Measurements from ENCODE around the gene LIMS1. TPM values are rescaled to one million over a fixed set of nuclear protein-coding genes. Genes with fewer than 3 reads are reported as not detected.

LIMS1 gene
- total and polyA plus RNA-seq, 2 of the 13 experiments (the other 11 are each of a cell fraction or from before 2014, with no cell fraction given): 38.3 to 49.6 TPM

- TF ChIP-seq, protein P1, sequence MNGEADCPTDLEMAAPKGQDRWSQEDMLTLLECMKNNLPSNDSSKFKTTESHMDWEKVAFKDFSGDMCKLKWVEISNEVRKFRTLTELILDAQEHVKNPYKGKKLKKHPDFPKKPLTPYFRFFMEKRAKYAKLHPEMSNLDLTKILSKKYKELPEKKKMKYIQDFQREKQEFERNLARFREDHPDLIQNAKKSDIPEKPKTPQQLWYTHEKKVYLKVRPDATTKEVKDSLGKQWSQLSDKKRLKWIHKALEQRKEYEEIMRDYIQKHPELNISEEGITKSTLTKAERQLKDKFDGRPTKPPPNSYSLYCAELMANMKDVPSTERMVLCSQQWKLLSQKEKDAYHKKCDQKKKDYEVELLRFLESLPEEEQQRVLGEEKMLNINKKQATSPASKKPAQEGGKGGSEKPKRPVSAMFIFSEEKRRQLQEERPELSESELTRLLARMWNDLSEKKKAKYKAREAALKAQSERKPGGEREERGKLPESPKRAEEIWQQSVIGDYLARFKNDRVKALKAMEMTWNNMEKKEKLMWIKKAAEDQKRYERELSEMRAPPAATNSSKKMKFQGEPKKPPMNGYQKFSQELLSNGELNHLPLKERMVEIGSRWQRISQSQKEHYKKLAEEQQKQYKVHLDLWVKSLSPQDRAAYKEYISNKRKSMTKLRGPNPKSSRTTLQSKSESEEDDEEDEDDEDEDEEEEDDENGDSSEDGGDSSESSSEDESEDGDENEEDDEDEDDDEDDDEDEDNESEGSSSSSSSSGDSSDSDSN (CRISPR knock-in tag; IDR thresholded peaks at IDR 0.05): peak; percentile 97
- TF ChIP-seq TBL1XR1 (IDR thresholded peaks at IDR 0.05; ENCODE audit: borderline replicate concordance, low read length, partially characterized antibody) (peak; percentile 36), CCDC6 (CRISPR knock-in tag; IDR thresholded peaks at IDR 0.05) (peak; percentile 94), GFI1 (CRISPR knock-in tag; IDR thresholded peaks at IDR 0.05; ENCODE audit: borderline replicate concordance) (peak; percentile 24; the same call in 1 of the 2 replicates), POLR2AphosphoS2 (IDR thresholded peaks at IDR 0.05; ENCODE audit: low read depth, low read length) (peak; percentile 62; the same call in 1 of the 2 replicates), JUN (CRISPR knock-in tag; IDR thresholded peaks at IDR 0.05) (no peak; the same call in 1 of the 2 replicates), KMT2A (CRISPR knock-in tag; IDR thresholded peaks at IDR 0.05) (peak; percentile 100), ZNF317 (CRISPR knock-in tag; IDR thresholded peaks at IDR 0.05) (peak; percentile 89), ZSCAN22 (CRISPR knock-in tag; IDR thresholded peaks at IDR 0.05) (no peak), PLRG1 (conservative IDR thresholded peaks at IDR 0.05) (no peak), ZNF550 (CRISPR knock-in tag; IDR thresholded peaks at IDR 0.05; ENCODE audit: borderline replicate concordance) (no peak; the same call in 1 of the 2 replicates), SETDB1 (CRISPR knock-in tag; IDR thresholded peaks at IDR 0.05; ENCODE audit: borderline replicate concordance) (no peak), ATF7 (IDR thresholded peaks at IDR 0.05) (0 out of 2 replicates have a peak, but pooled peaks have one; percentile 17), ATF7 (CRISPR knock-in tag; IDR thresholded peaks at IDR 0.05) (peak; percentile 95), ZMYM3 (CRISPR knock-in tag; IDR thresholded peaks at IDR 0.05) (peak; percentile 84; the same call in 1 of the 2 replicates), TOE1 (CRISPR knock-in tag; IDR thresholded peaks at IDR 0.05) (peak; percentile 74), CHD2 (IDR thresholded peaks at IDR 0.05; ENCODE audit: low read depth, low read length) (peak; percentile 48; the same call in 1 of the 2 replicates), ZNF761 (CRISPR knock-in tag; conservative IDR thresholded peaks at IDR 0.05) (peak; percentile 95), ZFP90 (CRISPR knock-in tag; IDR thresholded peaks at IDR 0.05; ENCODE audit: borderline replicate concordance) (peak; percentile 99), ZNF558 (CRISPR knock-in tag; IDR thresholded peaks at IDR 0.05; ENCODE audit: borderline replicate concordance) (peak; percentile 97), ZNF367 (CRISPR knock-in tag; IDR thresholded peaks at IDR 0.05; ENCODE audit: borderline replicate concordance) (peak; percentile 47; the same call in 1 of the 2 replicates)
- TF ChIP-seq, protein P2, sequence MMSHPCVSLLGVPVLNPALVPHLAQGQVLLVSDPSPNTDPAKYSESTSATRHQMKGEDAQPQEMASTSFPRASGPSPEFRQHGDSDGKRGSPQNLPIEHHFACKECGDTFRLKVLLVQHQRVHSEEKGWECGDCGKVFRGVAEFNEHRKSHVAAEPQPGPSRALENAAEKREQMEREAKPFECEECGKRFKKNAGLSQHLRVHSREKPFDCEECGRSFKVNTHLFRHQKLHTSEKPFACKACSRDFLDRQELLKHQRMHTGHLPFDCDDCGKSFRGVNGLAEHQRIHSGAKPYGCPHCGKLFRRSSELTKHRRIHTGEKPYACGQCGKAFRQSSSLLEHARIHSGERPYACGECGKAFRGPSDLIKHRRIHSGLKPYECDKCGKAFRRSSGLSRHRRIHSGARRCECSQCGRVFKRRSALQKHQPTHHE (CRISPR knock-in tag; IDR thresholded peaks at IDR 0.05; ENCODE audit: borderline replicate concordance): peak; percentile 96
- TF ChIP-seq, protein P3, sequence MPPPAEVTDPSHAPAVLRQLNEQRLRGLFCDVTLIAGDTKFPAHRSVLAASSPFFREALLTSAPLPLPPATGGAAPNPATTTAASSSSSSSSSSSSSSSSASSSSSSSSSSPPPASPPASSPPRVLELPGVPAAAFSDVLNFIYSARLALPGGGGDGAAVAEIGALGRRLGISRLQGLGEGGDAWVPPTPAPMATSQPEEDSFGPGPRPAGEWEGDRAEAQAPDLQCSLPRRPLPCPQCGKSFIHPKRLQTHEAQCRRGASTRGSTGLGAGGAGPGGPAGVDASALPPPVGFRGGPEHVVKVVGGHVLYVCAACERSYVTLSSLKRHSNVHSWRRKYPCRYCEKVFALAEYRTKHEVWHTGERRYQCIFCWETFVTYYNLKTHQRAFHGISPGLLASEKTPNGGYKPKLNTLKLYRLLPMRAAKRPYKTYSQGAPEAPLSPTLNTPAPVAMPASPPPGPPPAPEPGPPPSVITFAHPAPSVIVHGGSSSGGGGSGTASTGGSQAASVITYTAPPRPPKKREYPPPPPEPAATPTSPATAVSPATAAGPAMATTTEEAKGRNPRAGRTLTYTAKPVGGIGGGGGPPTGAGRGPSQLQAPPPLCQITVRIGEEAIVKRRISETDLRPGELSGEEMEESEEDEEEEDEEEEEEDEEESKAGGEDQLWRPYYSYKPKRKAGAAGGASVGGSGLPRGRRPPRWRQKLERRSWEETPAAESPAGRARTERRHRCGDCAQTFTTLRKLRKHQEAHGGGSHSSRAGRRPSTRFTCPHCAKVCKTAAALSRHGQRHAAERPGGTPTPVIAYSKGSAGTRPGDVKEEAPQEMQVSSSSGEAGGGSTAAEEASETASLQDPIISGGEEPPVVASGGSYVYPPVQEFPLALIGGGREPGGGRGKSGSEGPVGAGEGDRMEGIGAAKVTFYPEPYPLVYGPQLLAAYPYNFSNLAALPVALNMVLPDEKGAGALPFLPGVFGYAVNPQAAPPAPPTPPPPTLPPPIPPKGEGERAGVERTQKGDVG (CRISPR knock-in tag; IDR thresholded peaks at IDR 0.05; ENCODE audit: borderline replicate concordance): peak; percentile 96
Measured at GRCh38 chr2:108719149-108720044, 185.1 kb downstream of the LIMS1 start, which contains the start of gene RANBP2 (continued).
